PC-9 (cell line): ENCODE measurements around the gene OXT. TPM values are rescaled to one million over a fixed set of nuclear protein-coding genes. Genes with fewer than 3 reads are reported as not detected.

Experiments used
- BruUV-seq: library from RNA; stranded (reverse); fragments of 400-500 nt; replicated peaks from 2 replicates; lab custom pipeline; 2021; lab: Mats Ljungman, UMichigan
- CTCF ChIA-PET: fragments of 300-600 bp; sonication (Branson Sonifier 250); formaldehyde crosslinking; loops from one replicate; lab custom pipeline; 2022; ENCODE audit warnings: antibody characterized with exemption; lab: Charles Lee
- POLR2A ChIA-PET: fragments of 300-600 bp; sonication (Branson Sonifier 250); formaldehyde crosslinking; loops from one replicate; lab custom pipeline; 2022; ENCODE audit warnings: antibody characterized with exemption; ENCODE audit not compliant: unreplicated experiment; lab: Charles Lee
- DNase-seq, 2 experiments: peaks; one replicate each; pipeline versions ENCODE4 v3.0.0 to v3.0.0-alpha.2; 2015 to 2022; ENCODE audit warnings: mixed read lengths in 1 of 2
- H2AFZ ChIP-seq: fragments of 200-600 bp; sonication (generic); 2 replicates; pipeline ENCODE4 v1.8.1; 2017; ENCODE audit warnings: antibody characterized with exemption
- H3F3A ChIP-seq: fragments of 200-600 bp; sonication (generic); 2 replicates; pipeline ENCODE4 v1.8.1; 2017; ENCODE audit warnings: antibody characterized with exemption, mild to moderate bottlenecking, low read depth; ENCODE audit not compliant: insufficient read depth
- H3K27ac ChIP-seq: fragments of 200-600 bp; sonication (generic); 2 replicates; pipeline ENCODE4 v1.6.1; 2016; ENCODE audit warnings: mixed run types
- H3K27me3 ChIP-seq: fragments of 200-600 bp; sonication (generic); 2 replicates; pipeline ENCODE4 v1.6.1; 2016; ENCODE audit warnings: low read depth, mixed run types; ENCODE audit not compliant: insufficient read depth
- H3K36me3 ChIP-seq: fragments of 200-600 bp; sonication (generic); 2 replicates; pipeline ENCODE4 v1.6.1; 2016; ENCODE audit warnings: low read depth, mixed run types
- H3K4me1 ChIP-seq: fragments of 200-600 bp; sonication (generic); replicated peaks from 2 replicates; pipeline ENCODE4 v1.6.1; 2016; ENCODE audit warnings: mixed run types; ENCODE audit not compliant: insufficient read depth
- H3K4me2 ChIP-seq: fragments of 200-600 bp; sonication (generic); 2 replicates; pipeline ENCODE4 v1.6.1; 2017; ENCODE audit warnings: mixed run types
- H3K4me3 ChIP-seq: fragments of 200-600 bp; sonication (generic); 2 replicates; pipeline ENCODE4 v1.6.1; 2016; ENCODE audit warnings: mixed run types
- H3K79me2 ChIP-seq: fragments of 200-600 bp; sonication (generic); 2 replicates; pipeline ENCODE4 v1.6.1; 2017; ENCODE audit warnings: low read depth, mixed run types
- H3K9me2 ChIP-seq: fragments of 200-600 bp; sonication (generic); 2 replicates; pipeline ENCODE4 v1.8.1; 2017; ENCODE audit warnings: mild to moderate bottlenecking; ENCODE audit not compliant: insufficient read depth
- H3K9me3 ChIP-seq: fragments of 200-600 bp; sonication (generic); 2 replicates; pipeline ENCODE4 v1.8.1; 2016; ENCODE audit warnings: low read depth; ENCODE audit not compliant: insufficient read depth
- H4K20me1 ChIP-seq: fragments of 200-600 bp; sonication (generic); 2 replicates; pipeline ENCODE4 v1.8.1; 2017; ENCODE audit not compliant: insufficient read depth
- CTCF ChIP-seq: fragments of 200-600 bp; sonication (generic); conservative IDR thresholded peaks from 2 replicates; pipeline ENCODE4 v1.6.1; 2017; ENCODE audit warnings: mixed run types, antibody characterized with exemption, mild to moderate bottlenecking, moderate library complexity
- EZH2 ChIP-seq: fragments of 200-600 bp; sonication (generic); IDR thresholded peaks from 2 replicates; pipeline ENCODE4 v1.8.0; 2017; ENCODE audit warnings: antibody characterized with exemption, low read depth
- intact Hi-C: fragments of 100-400 bp; cut with micrococcal nuclease; formaldehyde crosslinking; loops from one replicate; pipeline ENCODE4 v1.10.0; 2022; ENCODE audit not compliant: unreplicated experiment
- total RNA-seq: library from RNA; stranded (reverse); gene quantifications from 2 replicates; pipeline ENCODE4 v1.2.3, GENCODE V29; 2021

The OXT gene
- total RNA-seq, 1 experiment from 2014 or later = not detected

- TF ChIP-seq CTCF (no peak), EZH2 (no peak)
- Histone ChIP-seq H2AFZ (no peak overlapping the region), H3K4me1 (peaks cover 10% of the 10 kb centered on the region), H3K4me3 (no peak overlapping the region), H3K27me3 (no peaks in the 10 kb centered on the region), H3K79me2 (no peaks in the 10 kb centered on the region), H4K20me1 (no peaks in the 10 kb centered on the region), H3K27ac (no peak overlapping the region), H3K36me3 (no peaks in the 10 kb centered on the region), H3K9me3 (no peaks in the 10 kb centered on the region), H3F3A (no peaks in the 10 kb centered on the region; the same call in 1 of the 2 replicates), H3K4me2 (no peak overlapping the region), H3K9me2 (no peaks in the 10 kb centered on the region)
- CTCF ChIA-PET = no interaction called here
- DNase-seq = no peak
- POLR2A ChIA-PET = no interaction called here
- intact Hi-C loops = no loop called here
- no TSS peak for BruUV-seq
Measured at GRCh38 chr20:3106658-3107463, 35.4 kb downstream of the OXT start.

GRCh38 chr20:3107464-3108025, 36.1 kb downstream of the OXT start:
- no TSS peak for BruUV-seq

More at GRCh38 chr20:3107464-3108025, 36.1 kb downstream of the OXT start:
- no peak overlapping the region for H2AFZ ChIP-seq
- no peaks in the 10 kb centered on the region for H3K36me3 ChIP-seq
- H4K20me1 ChIP-seq = no peaks in the 10 kb centered on the region
- CTCF ChIA-PET = no interaction called here
- TF ChIP-seq CTCF (no peak), EZH2 (no peak)
- POLR2A ChIA-PET = no interaction called here
- H3K4me1 ChIP-seq = peaks cover 10% of the 10 kb centered on the region
- H3F3A ChIP-seq = no peaks in the 10 kb centered on the region; the same call in 1 of the 2 replicates
- H3K27me3 ChIP-seq = no peaks in the 10 kb centered on the region
- intact Hi-C loops = no loop called here
- no peaks in the 10 kb centered on the region for H3K9me3 ChIP-seq
- DNase-seq = no peak
- H3K4me2 ChIP-seq = no peak overlapping the region
- no peak overlapping the region for H3K27ac ChIP-seq
- H3K4me3 ChIP-seq = no peak overlapping the region
- no peaks in the 10 kb centered on the region for H3K79me2 ChIP-seq
- H3K9me2 ChIP-seq = no peaks in the 10 kb centered on the region
